GM12878 (cell line): ENCODE measurements around the gene TDP1. TPM values are rescaled to one million over a fixed set of nuclear protein-coding genes. Genes with fewer than 3 reads are reported as not detected.
A peak's percentile ranks its signal among the peaks of the same experiment; 100 is the strongest.

Source experiments
- BHLHE40 ChIP-seq, 2 experiments: fragments of 450-650 bp in 1 of 2; IDR thresholded peaks; 2 replicates each; pipeline ENCODE4 v1.6.1; 2011 to 2017; ENCODE audit warnings: low read depth in 2 of 2, borderline replicate concordance in 1 of 2, improper control_type of control experiment in 1 of 2, low read length in 1 of 2, mild to moderate bottlenecking in 1 of 2
- CBFB ChIP-seq: IDR thresholded peaks from 2 replicates; pipeline ENCODE4 v1.6.1; 2016; ENCODE audit warnings: antibody characterized with exemption, low read depth
- CEBPB ChIP-seq, 2 experiments: fragments of 150-350 bp in 1 of 2; IDR thresholded peaks; 2 replicates each; pipeline ENCODE4 v1.6.1; 2012 to 2014; ENCODE audit warnings: low read depth in 2 of 2, low read length in 2 of 2, borderline replicate concordance in 1 of 2, inconsistent platforms in 1 of 2
- EED ChIP-seq: sonication (generic); IDR thresholded peaks from 2 replicates; pipeline ENCODE4 v1.6.1; 2016; ENCODE audit warnings: antibody characterized with exemption, low read depth
- MEF2A ChIP-seq: IDR thresholded peaks from 2 replicates; pipeline ENCODE4 v1.6.1; 2011; ENCODE audit warnings: low read depth, mild to moderate bottlenecking, low read length, moderate library complexity; ENCODE audit not compliant: insufficient read depth
- MXI1 ChIP-seq: fragments of 150-350 bp; IDR thresholded peaks from 2 replicates; pipeline ENCODE4 v1.6.1; 2011; ENCODE audit warnings: low read depth, mild to moderate bottlenecking, inconsistent platforms, low read length, improper control_type of control experiment
- NFXL1 ChIP-seq: fragments of 450-650 bp; IDR thresholded peaks from 2 replicates; pipeline ENCODE4 v1.6.1; 2017; ENCODE audit warnings: antibody characterized with exemption, mild to moderate bottlenecking, borderline replicate concordance
- NRF1 ChIP-seq: conservative IDR thresholded peaks from 2 replicates; pipeline ENCODE4 v1.6.1; 2011; ENCODE audit warnings: mild to moderate bottlenecking, low read depth, low read length, improper control_type of control experiment
- POLR2A ChIP-seq: IDR thresholded peaks from 2 replicates; pipeline ENCODE4 v1.6.1; 2011; ENCODE audit warnings: low read depth, mild to moderate bottlenecking, low read length
- POLR2AphosphoS5 ChIP-seq: IDR thresholded peaks from 2 replicates; pipeline ENCODE4 v1.6.1; 2011; ENCODE audit warnings: mild to moderate bottlenecking, low read length, inconsistent platforms
- RCOR1 ChIP-seq: conservative IDR thresholded peaks from 2 replicates; pipeline ENCODE4 v1.6.1; 2012; ENCODE audit warnings: low read depth, low read length, improper control_type of control experiment
- RELA ChIP-seq: fragments of 450-650 bp; IDR thresholded peaks from 2 replicates; pipeline ENCODE4 v1.8.0; 2014; ENCODE audit warnings: borderline replicate concordance; ENCODE audit not compliant: partially characterized antibody
- RFX5 ChIP-seq: IDR thresholded peaks from 2 replicates; pipeline ENCODE4 v1.6.1; 2011; ENCODE audit warnings: low read depth, low read length, improper control_type of control experiment
- RUNX3 ChIP-seq: IDR thresholded peaks from 2 replicates; pipeline ENCODE4 v1.6.1; 2012; ENCODE audit warnings: low read length, inconsistent platforms
- STAT3 ChIP-seq: IDR thresholded peaks from 2 replicates; pipeline ENCODE4 v1.6.1; 2011; ENCODE audit warnings: low read depth, low read length, improper control_type of control experiment
- SUZ12 ChIP-seq: fragments of 200-600 bp; sonication (generic); IDR thresholded peaks from one replicate; pipeline ENCODE4 v1.6.1; 2018; ENCODE audit warnings: antibody characterized with exemption, mild to moderate bottlenecking; ENCODE audit not compliant: unreplicated experiment
- TCF12 ChIP-seq: IDR thresholded peaks from 2 replicates; pipeline ENCODE4 v1.6.1; 2011; ENCODE audit warnings: low read depth, mild to moderate bottlenecking, low read length
- TCF3 ChIP-seq: IDR thresholded peaks from 2 replicates; pipeline ENCODE4 v1.6.1; 2012; ENCODE audit warnings: low read depth, mild to moderate bottlenecking, low read length, borderline replicate concordance; ENCODE audit not compliant: insufficient read depth
- ZNF622 ChIP-seq: fragments of 450-650 bp; IDR thresholded peaks from 2 replicates; pipeline ENCODE4 v1.6.1; 2017; ENCODE audit warnings: mild to moderate bottlenecking, inconsistent platforms
- polyA plus RNA-seq, 11 experiments: library from polyadenylated mRNA; depleted of rRNA in 4 of 11; unstranded in 6 of 11; stranded (reverse) in 5 of 11; fragments of >200 nt; fragmentation: Nextera tagmentation in 4 of 11; fragmentation: Illumina TruSeq in 1 of 11; extraction: Ambion mirVana in 4 of 11; extraction: Trizol in 1 of 11; gene quantifications; 1 replicate in 1 of 11; 2 replicates in 10 of 11; pipeline versions ENCODE4 v1.2.1 to v1.2.3, GENCODE V29; 2011 to 2016; ENCODE audit warnings: inconsistent platforms in 2 of 11, missing spikeins in 2 of 11, low read depth in 1 of 11
- total RNA-seq, 4 experiments: library from RNA; depleted of rRNA in 3 of 4; stranded (reverse); fragments of >200 nt in 3 of 4; fragmentation: Illumina TruSeq in 1 of 4; extraction: Trizol in 1 of 4; gene quantifications; 2 replicates each; pipeline versions ENCODE4 v1.2.1 to v1.2.3, GENCODE V29; 2013 to 2021
- TF ChIP-seq, protein P1 (sequence below): fragments of 450-650 bp; IDR thresholded peaks from 2 replicates; pipeline ENCODE4 v1.6.1; 2017; ENCODE audit warnings: mild to moderate bottlenecking, moderate library complexity
- TF ChIP-seq, protein P2 (sequence below): fragments of 450-650 bp; IDR thresholded peaks from 2 replicates; pipeline ENCODE4 v1.6.1; 2018; ENCODE audit warnings: borderline replicate concordance, mild to moderate bottlenecking; ENCODE audit not compliant: partially characterized antibody
- TF ChIP-seq, protein P3 (sequence below): IDR thresholded peaks from 2 replicates; pipeline ENCODE4 v1.6.1; 2012; ENCODE audit warnings: low read depth, low read length, improper control_type of control experiment
- TF ChIP-seq, protein P4 (sequence below): IDR thresholded peaks from 2 replicates; pipeline ENCODE4 v1.6.1; 2011; ENCODE audit warnings: low read depth, mild to moderate bottlenecking, low read length, moderate library complexity, borderline replicate concordance; ENCODE audit errors: extremely low read depth

TDP1 gene
- total and polyA plus RNA-seq, 10 of the 15 experiments (the other 5 are each of a cell fraction or from before 2014, with no cell fraction given), result 40.2 to 60.4 (median 54.1) TPM

DNA sequence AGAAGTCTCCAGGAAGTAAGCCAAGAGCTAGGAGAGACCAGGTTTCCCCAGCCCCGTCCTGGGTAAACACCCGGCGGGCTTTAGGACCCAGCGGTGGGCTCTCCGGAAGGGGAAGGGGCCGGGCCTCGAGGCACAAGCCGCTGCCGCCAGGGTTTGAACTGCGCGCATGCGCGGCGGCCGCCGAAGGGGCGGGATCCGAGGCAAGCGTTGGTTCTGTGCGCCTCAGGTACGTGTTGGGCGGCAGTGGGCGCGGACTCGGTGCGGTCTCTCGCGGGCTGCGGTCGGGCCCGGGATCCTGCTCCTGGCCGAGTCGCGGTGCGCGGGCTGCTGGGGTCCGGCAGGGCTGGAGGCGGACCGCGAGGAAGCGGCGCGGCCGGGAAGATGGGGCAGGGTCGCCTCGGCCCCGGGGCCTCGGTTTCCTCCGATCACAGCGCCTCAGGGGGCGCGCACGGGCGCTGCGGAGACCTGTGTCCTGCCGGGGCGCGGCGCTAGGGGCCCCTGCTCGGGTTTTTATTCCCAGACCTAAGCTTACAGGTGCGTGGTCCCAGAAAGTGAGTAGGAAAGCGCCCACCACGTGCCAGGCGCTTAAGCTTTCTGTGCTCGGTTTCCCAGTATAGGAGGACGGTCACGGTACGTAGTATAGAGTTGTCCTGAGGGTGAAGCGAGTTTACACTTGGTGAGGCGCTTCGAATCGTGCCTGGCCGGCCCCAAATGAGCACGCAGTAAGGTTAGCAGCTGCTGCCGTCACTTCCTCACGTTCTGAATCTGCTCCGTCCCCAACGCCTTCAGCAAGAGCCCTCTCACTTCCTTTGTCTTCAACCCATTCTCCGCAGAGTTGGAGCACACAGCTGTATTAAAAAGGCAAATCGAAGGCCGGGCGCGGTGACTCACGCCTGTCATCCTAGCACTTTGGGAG, at the start of gene TDP1 (continued):
- TF ChIP-seq, protein P1, sequence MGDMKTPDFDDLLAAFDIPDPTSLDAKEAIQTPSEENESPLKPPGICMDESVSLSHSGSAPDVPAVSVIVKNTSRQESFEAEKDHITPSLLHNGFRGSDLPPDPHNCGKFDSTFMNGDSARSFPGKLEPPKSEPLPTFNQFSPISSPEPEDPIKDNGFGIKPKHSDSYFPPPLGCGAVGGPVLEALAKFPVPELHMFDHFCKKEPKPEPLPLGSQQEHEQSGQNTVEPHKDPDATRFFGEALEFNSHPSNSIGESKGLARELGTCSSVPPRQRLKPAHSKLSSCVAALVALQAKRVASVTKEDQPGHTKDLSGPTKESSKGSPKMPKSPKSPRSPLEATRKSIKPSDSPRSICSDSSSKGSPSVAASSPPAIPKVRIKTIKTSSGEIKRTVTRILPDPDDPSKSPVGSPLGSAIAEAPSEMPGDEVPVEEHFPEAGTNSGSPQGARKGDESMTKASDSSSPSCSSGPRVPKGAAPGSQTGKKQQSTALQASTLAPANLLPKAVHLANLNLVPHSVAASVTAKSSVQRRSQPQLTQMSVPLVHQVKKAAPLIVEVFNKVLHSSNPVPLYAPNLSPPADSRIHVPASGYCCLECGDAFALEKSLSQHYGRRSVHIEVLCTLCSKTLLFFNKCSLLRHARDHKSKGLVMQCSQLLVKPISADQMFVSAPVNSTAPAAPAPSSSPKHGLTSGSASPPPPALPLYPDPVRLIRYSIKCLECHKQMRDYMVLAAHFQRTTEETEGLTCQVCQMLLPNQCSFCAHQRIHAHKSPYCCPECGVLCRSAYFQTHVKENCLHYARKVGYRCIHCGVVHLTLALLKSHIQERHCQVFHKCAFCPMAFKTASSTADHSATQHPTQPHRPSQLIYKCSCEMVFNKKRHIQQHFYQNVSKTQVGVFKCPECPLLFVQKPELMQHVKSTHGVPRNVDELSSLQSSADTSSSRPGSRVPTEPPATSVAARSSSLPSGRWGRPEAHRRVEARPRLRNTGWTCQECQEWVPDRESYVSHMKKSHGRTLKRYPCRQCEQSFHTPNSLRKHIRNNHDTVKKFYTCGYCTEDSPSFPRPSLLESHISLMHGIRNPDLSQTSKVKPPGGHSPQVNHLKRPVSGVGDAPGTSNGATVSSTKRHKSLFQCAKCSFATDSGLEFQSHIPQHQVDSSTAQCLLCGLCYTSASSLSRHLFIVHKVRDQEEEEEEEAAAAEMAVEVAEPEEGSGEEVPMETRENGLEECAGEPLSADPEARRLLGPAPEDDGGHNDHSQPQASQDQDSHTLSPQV, result no peak
- TF ChIP-seq SUZ12 (no peak), NRF1 (peak; percentile 81), RFX5 (no peak), ZNF622 (no peak), POLR2AphosphoS5 (peak; percentile 85), CBFB (peak; percentile 18), POLR2A (peak; percentile 95), TCF12 (peak; percentile 36; the same call in 1 of the 2 replicates), MXI1 (peak; percentile 86), BHLHE40 (IDR thresholded peaks at IDR 0.05; ENCODE audit: borderline replicate concordance in 1 of 2, low read depth in 2 of 2, low read length in 1 of 2) (peak; percentile 89 to 91), CEBPB (IDR thresholded peaks at IDR 0.05; ENCODE audit: borderline replicate concordance in 1 of 2, low read depth in 2 of 2, low read length in 2 of 2) (no peak), STAT3 (no peak), TCF3 (0 out of 2 replicates have a peak, but pooled peaks have one; percentile 67), MEF2A (no peak), RELA (peak; percentile 44), EED (peak; percentile 42), RUNX3 (peak; percentile 20), RCOR1 (no peak), NFXL1 (no peak)
- TF ChIP-seq, protein P2, sequence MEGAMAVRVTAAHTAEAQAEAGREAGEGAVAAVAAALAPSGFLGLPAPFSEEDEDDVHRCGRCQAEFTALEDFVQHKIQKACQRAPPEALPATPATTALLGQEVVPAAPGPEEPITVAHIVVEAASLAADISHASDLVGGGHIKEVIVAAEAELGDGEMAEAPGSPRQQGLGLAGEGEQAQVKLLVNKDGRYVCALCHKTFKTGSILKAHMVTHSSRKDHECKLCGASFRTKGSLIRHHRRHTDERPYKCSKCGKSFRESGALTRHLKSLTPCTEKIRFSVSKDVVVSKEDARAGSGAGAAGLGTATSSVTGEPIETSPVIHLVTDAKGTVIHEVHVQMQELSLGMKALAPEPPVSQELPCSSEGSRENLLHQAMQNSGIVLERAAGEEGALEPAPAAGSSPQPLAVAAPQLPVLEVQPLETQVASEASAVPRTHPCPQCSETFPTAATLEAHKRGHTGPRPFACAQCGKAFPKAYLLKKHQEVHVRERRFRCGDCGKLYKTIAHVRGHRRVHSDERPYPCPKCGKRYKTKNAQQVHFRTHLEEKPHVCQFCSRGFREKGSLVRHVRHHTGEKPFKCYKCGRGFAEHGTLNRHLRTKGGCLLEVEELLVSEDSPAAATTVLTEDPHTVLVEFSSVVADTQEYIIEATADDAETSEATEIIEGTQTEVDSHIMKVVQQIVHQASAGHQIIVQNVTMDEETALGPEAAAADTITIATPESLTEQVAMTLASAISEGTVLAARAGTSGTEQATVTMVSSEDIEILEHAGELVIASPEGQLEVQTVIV, result peak; percentile 86
- TF ChIP-seq, protein P3, sequence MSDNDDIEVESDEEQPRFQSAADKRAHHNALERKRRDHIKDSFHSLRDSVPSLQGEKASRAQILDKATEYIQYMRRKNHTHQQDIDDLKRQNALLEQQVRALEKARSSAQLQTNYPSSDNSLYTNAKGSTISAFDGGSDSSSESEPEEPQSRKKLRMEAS, result peak; percentile 67
- TF ChIP-seq, protein P4, sequence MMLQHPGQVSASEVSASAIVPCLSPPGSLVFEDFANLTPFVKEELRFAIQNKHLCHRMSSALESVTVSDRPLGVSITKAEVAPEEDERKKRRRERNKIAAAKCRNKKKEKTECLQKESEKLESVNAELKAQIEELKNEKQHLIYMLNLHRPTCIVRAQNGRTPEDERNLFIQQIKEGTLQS, result no peak
